ENCODE measurements around the gene RPL11.
"Not testable (repeated sequence)": the region's sequence is repeated elsewhere in the genome, so short reads cannot be mapped to it uniquely, and the experiment has no call there.

Gene RPL11

GRCh38 chr1:23691499-23692307 is at the start of gene RPL11:
Gene RPL11, plus strand, starts transcription at chr1:23691806. Its CDS starts 18 bp downstream, at chr1:23691824.
- DNase-seq, result peak; percentile 49 to 90

GRCh38 chr1:23643736-23644554 is 47.7 kb upstream of the RPL11 start:
- no peak for DNase-seq

GRCh38 chr1:23644555-23644866 is 47.1 kb upstream of the RPL11 start:
- DNase-seq, result no peak

GRCh38 chr1:23645338-23645737 is 46.3 kb upstream of the RPL11 start:
- DNase-seq, result no peak

- DNase-seq, result no peak
These were observed 45.5 kb upstream of the RPL11 start for GRCh38 chr1:23646091-23646490.

- no peak for DNase-seq
These were observed 45.1 kb upstream of the RPL11 start for GRCh38 chr1:23646541-23646940.

- no peak for DNase-seq
These were observed 43.0 kb upstream of the RPL11 start for GRCh38 chr1:23648576-23648975.

- DNase-seq, result not testable (repeated sequence)
These were observed 42.4 kb upstream of the RPL11 start for GRCh38 chr1:23649157-23649556.

GRCh38 chr1:23650344-23650990 is 41.1 kb upstream of the RPL11 start:
- DNase-seq, result no peak

GRCh38 chr1:23651069-23651808 is 40.4 kb upstream of the RPL11 start:
- DNase-seq, result no peak

- peak in 1 of 2 experiments; percentile 24 for DNase-seq
These were observed 33.8 kb upstream of the RPL11 start for GRCh38 chr1:23657659-23658275.

- no peak for DNase-seq
These were observed 30.9 kb upstream of the RPL11 start for GRCh38 chr1:23660671-23661070.

GRCh38 chr1:23661887-23662286 is 29.7 kb upstream of the RPL11 start:
- no peak for DNase-seq

GRCh38 chr1:23664837-23665795 is 26.5 kb upstream of the RPL11 start:
- DNase-seq, result no peak

- DNase-seq, result no peak
These were observed 24.2 kb upstream of the RPL11 start for GRCh38 chr1:23667411-23667810.

GRCh38 chr1:23670709-23671108 is 20.9 kb upstream of the RPL11 start:
- no peak for DNase-seq

GRCh38 chr1:23673086-23673813 is 18.4 kb upstream of the RPL11 start:
- no peak for DNase-seq

GRCh38 chr1:23679815-23680214 is 11.8 kb upstream of the RPL11 start:
- no peak for DNase-seq

- DNase-seq, result no peak
These were observed 8.7 kb upstream of the RPL11 start for GRCh38 chr1:23682946-23683345.

- DNase-seq, result no peak
These were observed 7.2 kb upstream of the RPL11 start for GRCh38 chr1:23684415-23684814.

GRCh38 chr1:23685197-23685596 is 6.4 kb upstream of the RPL11 start:
- DNase-seq, result not testable (repeated sequence)

Data from SW 1271 (cell line).